ENCODE results near the gene FNIP2.
"Not testable (repeated sequence)": the region's sequence is repeated elsewhere in the genome, so short reads cannot be mapped to it uniquely, and the experiment has no call there.

FNIP2 gene

DNA sequence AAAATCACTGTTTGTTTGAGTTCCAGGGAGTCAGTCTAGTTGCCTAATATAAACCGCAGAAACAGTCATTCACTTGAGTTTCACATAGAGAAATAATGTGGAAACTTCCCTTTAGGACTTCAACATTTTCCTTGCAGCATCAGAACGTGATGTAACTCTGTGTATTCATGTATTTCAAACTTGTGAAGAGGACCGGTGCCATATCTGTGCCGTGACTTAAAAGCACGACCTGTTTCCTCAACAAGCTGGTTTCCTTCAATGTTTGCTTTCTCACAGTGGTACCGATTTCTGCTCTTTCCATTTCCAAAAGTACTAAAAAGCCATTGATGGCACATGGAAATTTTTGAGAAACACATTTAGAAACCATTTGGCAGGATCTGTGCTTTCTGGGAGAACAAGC lies 167.4 kb downstream of the FNIP2 start:
- H3K4me3 Mint-ChIP-seq = no peak overlapping the region
- H3K4me1 Mint-ChIP-seq (ENCODE audit: low read depth) = no peaks in the 10 kb centered on the region
- no peaks in the 10 kb centered on the region for H3K36me3 Mint-ChIP-seq (ENCODE audit: low read depth)
- no peaks in the 10 kb centered on the region for H3K9me3 Mint-ChIP-seq
- no peak for DNase-seq (ENCODE audit: low spot score)
- no peak overlapping the region for H3K27ac Mint-ChIP-seq
- peaks cover 9% of the 10 kb centered on the region for H3K27me3 Mint-ChIP-seq (ENCODE audit: low read depth)

DNA sequence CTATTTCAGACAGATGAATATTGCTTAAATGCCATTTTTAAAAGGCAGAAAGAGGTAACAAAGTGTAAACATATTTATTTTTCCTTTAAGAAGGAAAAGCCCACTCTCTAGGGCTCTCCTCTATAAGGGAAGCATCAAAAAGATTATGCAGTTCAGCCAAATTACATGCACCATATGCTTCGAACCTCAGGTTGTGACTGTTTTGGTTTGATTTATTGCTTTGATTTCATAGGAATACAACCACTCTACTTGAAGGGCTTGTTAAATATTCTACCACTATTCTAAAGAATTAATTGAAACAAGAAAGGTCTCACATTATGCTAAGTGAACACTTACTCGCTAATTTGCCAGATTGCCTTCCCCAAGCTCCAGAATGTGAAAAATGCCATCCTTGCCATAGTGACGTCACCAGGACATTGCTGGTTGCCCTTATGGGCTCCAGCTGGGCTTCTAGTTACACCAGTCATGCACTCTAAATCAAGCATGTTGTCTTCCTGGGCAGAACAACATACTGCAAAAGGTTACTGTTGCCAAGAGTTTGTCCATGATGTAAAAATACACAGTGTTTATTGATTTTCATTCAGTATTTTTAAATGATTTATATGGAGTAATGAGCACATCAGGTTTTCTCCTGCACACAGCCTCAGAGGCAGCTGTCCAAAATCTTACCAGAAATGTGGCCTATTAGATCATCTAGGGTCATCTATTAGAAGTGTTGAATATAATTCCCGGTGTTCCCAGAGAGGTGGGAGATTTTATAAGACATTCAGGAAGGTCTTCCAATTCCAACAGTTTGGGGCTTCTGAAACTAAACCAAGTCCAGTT lies 169.6 kb downstream of the FNIP2 start:
- no peak overlapping the region for H3K4me3 Mint-ChIP-seq
- no peaks in the 10 kb centered on the region for H3K36me3 Mint-ChIP-seq (ENCODE audit: low read depth)
- no peak overlapping the region for H3K27ac Mint-ChIP-seq
- H3K9me3 Mint-ChIP-seq = no peaks in the 10 kb centered on the region
- H3K4me1 Mint-ChIP-seq (ENCODE audit: low read depth) = no peaks in the 10 kb centered on the region
- no peak for DNase-seq (ENCODE audit: low spot score)
- peaks cover 11% of the 10 kb centered on the region for H3K27me3 Mint-ChIP-seq (ENCODE audit: low read depth)

DNA sequence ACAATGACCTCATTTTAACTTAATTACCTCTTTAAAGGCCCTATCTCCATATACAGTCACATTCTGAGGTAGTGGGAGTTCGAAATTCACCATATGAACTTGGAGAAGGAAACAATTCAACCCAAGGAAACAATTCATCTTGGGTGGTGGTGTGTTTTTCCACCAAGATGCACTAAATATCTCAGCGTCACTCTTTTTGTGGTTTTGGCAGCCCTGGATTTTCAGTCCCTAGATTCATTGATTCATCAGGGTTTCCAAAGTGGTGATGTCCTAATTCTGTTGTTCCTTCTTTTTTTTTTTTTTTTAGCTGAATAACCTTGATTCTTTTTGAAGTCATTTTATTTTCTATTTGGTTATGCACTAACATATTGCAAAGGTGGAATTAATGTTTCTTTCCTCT lies 171.4 kb downstream of the FNIP2 start:
- Mint-ChIP-seq H3K36me3 (ENCODE audit: low read depth) (no peaks in the 10 kb centered on the region), H3K27me3 (ENCODE audit: low read depth) (peaks cover 15% of the 10 kb centered on the region), H3K4me1 (ENCODE audit: low read depth) (no peaks in the 10 kb centered on the region), H3K4me3 (no peak overlapping the region), H3K27ac (no peak overlapping the region), H3K9me3 (no peaks in the 10 kb centered on the region)
- no peak for DNase-seq (ENCODE audit: low spot score)

DNA sequence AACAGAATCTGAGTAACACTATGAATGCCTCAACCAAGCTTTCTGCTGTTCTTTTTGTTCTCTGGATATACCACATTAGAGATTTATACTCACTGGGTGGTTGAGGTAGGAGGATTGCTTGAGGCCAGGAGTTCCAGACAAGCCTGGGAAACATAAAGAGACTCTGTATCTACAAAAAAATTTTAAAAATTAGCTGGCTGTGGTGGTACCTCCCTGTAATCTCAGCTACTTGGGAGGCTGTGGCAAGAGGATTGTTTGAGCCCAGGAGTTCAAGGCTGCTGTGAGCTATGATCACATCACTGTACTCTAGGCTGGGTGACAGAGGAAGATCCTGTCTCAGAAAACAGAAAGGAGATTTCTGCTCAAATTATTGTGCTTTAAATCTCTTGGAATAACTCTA lies 172.5 kb downstream of the FNIP2 start:
- DNase-seq (ENCODE audit: low spot score) = no peak
- H3K4me1 Mint-ChIP-seq (ENCODE audit: low read depth) = no peaks in the 10 kb centered on the region
- no peaks in the 10 kb centered on the region for H3K9me3 Mint-ChIP-seq
- no peak overlapping the region for H3K27ac Mint-ChIP-seq
- no peak overlapping the region for H3K4me3 Mint-ChIP-seq
- H3K27me3 Mint-ChIP-seq (ENCODE audit: low read depth) = peaks cover 15% of the 10 kb centered on the region
- H3K36me3 Mint-ChIP-seq (ENCODE audit: low read depth) = no peaks in the 10 kb centered on the region

DNA sequence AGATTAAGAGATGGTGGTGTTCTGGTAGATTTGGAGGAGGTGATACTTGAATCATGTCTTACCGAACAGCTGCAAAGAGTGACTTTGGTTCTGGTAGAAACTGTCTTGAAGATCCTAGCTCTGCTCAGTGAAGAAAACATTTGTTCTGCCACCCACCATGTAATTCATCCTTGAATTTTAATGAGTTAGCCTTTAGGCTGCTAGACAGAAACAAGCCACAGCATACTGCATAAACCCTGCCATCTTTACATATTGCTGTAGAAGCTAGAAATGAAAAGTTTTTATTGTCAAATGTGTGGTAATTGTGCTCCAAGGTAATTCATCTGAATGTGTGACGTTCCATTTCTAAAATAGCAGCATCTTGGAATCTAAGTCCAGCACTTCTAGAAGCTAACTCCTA lies 173.1 kb downstream of the FNIP2 start:
- DNase-seq (ENCODE audit: low spot score) = no peak
- Mint-ChIP-seq H3K27me3 (ENCODE audit: low read depth) (peaks cover 15% of the 10 kb centered on the region), H3K36me3 (ENCODE audit: low read depth) (no peaks in the 10 kb centered on the region), H3K4me1 (ENCODE audit: low read depth) (no peaks in the 10 kb centered on the region), H3K9me3 (no peaks in the 10 kb centered on the region), H3K27ac (no peak overlapping the region), H3K4me3 (no peak overlapping the region)

DNA sequence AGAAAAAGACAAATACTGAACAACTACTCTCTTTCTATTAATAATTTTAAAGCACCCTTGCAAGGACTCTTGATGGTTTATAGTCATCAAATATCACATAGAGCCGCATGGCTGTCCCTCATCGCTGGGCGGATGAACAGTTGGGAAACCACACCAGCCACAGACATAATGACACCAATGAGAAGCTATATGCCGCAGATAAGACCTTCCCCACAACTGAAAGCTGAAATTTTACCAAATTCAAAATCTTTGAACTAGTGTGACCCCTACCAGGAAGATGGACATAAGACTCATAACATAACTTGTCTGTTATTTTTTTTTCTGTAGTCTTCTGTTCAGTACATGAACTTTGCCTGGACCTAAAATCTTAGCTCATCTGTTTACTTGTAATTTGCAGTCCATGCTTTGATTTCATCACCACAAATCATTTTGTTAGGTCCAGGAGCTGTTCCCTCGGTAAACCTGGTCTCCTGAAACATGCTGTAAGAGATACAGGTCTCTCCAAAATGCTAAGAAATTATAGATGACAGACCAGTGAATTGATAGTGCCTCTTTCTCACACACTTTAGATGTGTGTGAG lies 176.8 kb downstream of the FNIP2 start:
- Mint-ChIP-seq H3K4me1 (ENCODE audit: low read depth) (no peaks in the 10 kb centered on the region), H3K4me3 (no peak overlapping the region), H3K27ac (no peak overlapping the region), H3K9me3 (peaks cover 4% of the 10 kb centered on the region), H3K36me3 (ENCODE audit: low read depth) (no peaks in the 10 kb centered on the region), H3K27me3 (ENCODE audit: low read depth) (peaks cover 20% of the 10 kb centered on the region)
- DNase-seq (ENCODE audit: low spot score) = no peak

DNA sequence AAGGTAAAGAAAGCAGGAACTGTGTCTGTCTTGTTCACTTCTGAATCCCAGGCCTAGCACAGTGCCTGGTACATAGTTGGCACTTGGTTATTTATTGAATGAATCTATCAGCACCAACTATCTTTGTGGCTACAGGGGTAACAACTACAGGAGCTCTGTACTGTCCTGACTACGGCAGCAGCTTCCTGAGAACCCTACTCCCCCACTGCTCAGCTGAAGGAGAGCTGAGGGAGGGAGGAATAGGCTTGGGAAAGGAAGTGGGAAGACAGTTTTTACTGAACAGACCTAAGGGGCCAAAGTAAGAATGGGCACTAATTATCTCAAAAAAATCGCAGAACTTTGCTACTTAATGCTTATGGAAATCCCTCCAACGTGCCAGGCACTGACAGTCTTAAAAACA lies 178.0 kb downstream of the FNIP2 start:
- no peaks in the 10 kb centered on the region for H3K36me3 Mint-ChIP-seq (ENCODE audit: low read depth)
- peaks cover 13% of the 10 kb centered on the region for H3K9me3 Mint-ChIP-seq
- H3K27ac Mint-ChIP-seq = no peak overlapping the region
- no peak overlapping the region for H3K4me3 Mint-ChIP-seq
- DNase-seq (ENCODE audit: low spot score) = no peak
- no peaks in the 10 kb centered on the region for H3K4me1 Mint-ChIP-seq (ENCODE audit: low read depth)
- peaks cover 12% of the 10 kb centered on the region for H3K27me3 Mint-ChIP-seq (ENCODE audit: low read depth)

DNA sequence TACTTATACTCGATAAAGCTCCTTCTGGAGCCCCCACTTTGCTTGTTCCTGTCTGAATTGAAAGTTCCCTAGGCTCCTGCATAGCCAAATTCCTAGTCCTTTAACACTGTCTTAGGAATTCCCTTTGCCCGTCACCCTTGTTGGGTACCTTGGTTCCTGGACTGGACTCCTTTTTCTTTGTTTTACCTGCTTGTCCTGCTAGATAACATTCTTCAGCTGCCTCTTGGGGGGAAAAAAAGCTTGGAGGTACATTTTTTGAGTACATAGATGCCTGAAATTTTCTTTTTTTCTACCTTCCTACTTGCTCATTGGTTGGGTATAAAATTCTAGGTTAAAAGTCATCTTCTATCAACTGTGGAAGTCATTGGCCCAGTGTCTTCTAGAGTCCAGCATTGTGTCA lies 179.2 kb downstream of the FNIP2 start:
- Mint-ChIP-seq H3K4me3 (no peak overlapping the region), H3K27me3 (ENCODE audit: low read depth) (peaks cover 12% of the 10 kb centered on the region), H3K36me3 (ENCODE audit: low read depth) (no peaks in the 10 kb centered on the region), H3K9me3 (peaks cover 24% of the 10 kb centered on the region), H3K27ac (no peak overlapping the region), H3K4me1 (ENCODE audit: low read depth) (no peaks in the 10 kb centered on the region)
- no peak for DNase-seq (ENCODE audit: low spot score)

DNA sequence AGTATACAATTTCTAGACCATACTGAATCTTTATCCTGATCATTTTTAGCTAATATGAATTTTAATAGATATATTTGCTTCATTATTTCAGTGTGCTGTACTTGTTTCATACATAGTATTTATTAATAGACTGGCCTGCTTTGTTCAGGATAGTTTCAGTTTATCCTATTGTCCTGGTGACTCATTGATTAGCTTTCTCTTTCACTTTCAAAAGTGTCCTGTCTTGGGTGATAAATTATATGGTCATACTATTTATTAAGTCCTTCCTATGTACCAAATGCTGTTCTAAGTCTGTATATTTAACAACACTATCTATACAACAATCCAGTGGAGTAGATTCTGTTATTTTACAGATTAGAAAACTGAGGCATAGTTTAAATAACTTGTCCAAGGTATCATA lies 180.3 kb downstream of the FNIP2 start:
- no peak for DNase-seq (ENCODE audit: low spot score)
- Mint-ChIP-seq H3K4me1 (ENCODE audit: low read depth) (no peaks in the 10 kb centered on the region), H3K9me3 (peaks cover 24% of the 10 kb centered on the region), H3K36me3 (ENCODE audit: low read depth) (no peaks in the 10 kb centered on the region), H3K27ac (no peak overlapping the region), H3K27me3 (ENCODE audit: low read depth) (peaks cover 11% of the 10 kb centered on the region), H3K4me3 (no peak overlapping the region)

DNA sequence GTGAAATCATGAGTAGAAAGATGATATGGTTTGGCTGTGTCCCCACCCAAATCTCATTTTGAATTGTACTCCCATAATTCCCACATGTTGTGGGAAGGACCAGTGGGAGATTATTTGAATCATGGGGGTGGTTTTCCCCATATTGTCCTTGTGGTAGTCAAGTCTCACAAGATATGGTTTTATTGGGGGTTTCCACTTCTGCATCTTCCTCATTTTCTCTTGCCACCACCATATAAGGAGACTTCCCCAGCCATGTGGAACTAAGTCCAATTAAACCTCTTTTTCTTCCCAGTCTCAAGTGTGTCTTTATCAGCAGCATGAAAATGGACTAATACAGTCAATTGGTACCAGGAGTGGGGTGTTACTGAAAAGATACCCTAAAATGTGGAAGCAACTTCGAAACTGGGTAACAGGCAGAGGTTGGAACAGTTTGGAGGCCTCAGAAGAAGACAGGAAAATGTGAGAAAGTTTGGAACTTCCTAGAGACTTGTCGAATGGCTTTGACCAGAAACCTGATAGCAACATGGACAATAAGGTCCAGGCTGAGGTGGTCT lies 183.5 kb downstream of the FNIP2 start:
- not testable (repeated sequence) for H3K36me3 Mint-ChIP-seq (ENCODE audit: low read depth); H3K27ac Mint-ChIP-seq; DNase-seq (ENCODE audit: low spot score); H3K4me1 Mint-ChIP-seq (ENCODE audit: low read depth); H3K27me3 Mint-ChIP-seq (ENCODE audit: low read depth); H3K4me3 Mint-ChIP-seq
- H3K9me3 Mint-ChIP-seq = peaks cover 24% of the 10 kb centered on the region

DNA sequence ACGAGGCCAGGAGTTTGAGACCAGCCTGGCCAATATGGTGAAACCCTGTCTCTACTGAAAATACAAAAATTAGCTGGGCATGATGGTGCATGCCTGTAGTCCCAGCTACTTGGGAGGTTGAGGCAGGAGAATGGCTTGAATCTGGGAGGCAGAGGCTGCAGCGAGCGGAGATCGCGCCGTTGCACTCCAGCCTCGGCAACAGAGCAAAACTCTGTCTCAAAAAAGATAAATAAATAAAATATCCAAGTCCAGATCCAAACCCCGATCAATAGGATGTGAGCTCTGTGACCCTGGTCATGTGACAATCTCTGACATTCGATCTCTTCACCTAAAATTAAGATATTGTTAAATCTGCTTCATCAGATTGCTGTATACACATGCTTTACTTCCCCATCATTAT lies 187.5 kb downstream of the FNIP2 start:
- H3K9me3 Mint-ChIP-seq = peaks cover 16% of the 10 kb centered on the region
- DNase-seq (ENCODE audit: low spot score); H3K4me3 Mint-ChIP-seq; H3K36me3 Mint-ChIP-seq (ENCODE audit: low read depth); H3K27me3 Mint-ChIP-seq (ENCODE audit: low read depth); H3K27ac Mint-ChIP-seq; H3K4me1 Mint-ChIP-seq (ENCODE audit: low read depth): not testable (repeated sequence)

DNA sequence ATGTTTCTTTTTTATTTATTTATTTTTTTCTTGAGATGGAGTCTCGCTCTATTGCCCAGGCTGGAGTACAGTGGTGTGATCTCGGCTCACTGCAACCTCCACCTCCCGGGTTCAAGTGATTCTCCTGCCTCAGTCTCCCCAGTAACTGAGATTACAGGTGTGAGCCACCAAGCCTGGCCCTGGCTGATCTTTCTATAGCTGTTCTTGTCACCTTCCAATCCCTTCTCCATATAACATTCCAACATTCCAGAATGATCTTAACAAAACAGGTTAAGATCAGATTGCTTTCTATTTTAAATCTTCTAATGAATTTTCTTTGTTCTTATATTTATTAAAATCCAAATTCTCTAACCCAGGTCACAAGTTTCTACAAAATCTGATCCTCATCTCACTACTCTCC lies 188.1 kb downstream of the FNIP2 start:
- H3K27ac Mint-ChIP-seq = not testable (repeated sequence)

More for the DNA sequence above, 188.1 kb downstream of the FNIP2 start:
- H3K4me1 Mint-ChIP-seq (ENCODE audit: low read depth); H3K4me3 Mint-ChIP-seq; H3K27me3 Mint-ChIP-seq (ENCODE audit: low read depth); DNase-seq (ENCODE audit: low spot score); H3K36me3 Mint-ChIP-seq (ENCODE audit: low read depth): not testable (repeated sequence)
- peaks cover 10% of the 10 kb centered on the region for H3K9me3 Mint-ChIP-seq
